K562 treated with DMSO at 1 percent for 48 hours (cell line): ENCODE measurements around the gene AQP7. TPM values are rescaled to one million over a fixed set of nuclear protein-coding genes. Genes with fewer than 3 reads are reported as not detected.

ENCODE experiments used
- total RNA-seq: library from RNA; unstranded; fragments of 300-600 nt; gene quantifications from 2 replicates; pipeline ENCODE4 v1.2.3, GENCODE V29; 2022; ENCODE audit warnings: low replicate concordance; ENCODE audit errors: extremely low read depth

AQP7 gene
- not detected in 2 replicates for total RNA-seq

DNA sequence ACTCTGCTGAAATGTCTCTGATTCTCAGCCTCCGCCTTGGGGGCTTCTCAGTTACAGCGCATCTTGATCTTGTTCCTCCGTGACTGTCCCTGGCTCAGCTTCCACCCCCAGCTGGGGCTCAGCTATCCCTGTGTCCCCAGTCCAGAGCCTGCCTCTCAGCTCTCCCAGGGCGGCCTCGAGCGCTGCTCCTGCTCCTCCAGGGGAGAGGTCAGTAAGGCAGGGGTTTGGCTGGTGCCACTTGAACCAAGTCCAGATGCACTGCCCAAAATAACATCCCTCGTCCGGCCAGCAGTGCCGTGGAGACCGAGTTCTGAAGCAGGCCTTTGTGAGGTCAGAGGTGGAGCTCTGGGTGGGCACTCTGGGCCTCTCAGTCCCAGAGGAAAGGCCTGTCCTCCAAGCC lies at the start of gene AQP7:
Gene AQP7 (minus strand): TSS at position 198 of the 400 bp plus-strand sequence. CDS start 1,306 bp downstream, outside the sequence.

DNA sequence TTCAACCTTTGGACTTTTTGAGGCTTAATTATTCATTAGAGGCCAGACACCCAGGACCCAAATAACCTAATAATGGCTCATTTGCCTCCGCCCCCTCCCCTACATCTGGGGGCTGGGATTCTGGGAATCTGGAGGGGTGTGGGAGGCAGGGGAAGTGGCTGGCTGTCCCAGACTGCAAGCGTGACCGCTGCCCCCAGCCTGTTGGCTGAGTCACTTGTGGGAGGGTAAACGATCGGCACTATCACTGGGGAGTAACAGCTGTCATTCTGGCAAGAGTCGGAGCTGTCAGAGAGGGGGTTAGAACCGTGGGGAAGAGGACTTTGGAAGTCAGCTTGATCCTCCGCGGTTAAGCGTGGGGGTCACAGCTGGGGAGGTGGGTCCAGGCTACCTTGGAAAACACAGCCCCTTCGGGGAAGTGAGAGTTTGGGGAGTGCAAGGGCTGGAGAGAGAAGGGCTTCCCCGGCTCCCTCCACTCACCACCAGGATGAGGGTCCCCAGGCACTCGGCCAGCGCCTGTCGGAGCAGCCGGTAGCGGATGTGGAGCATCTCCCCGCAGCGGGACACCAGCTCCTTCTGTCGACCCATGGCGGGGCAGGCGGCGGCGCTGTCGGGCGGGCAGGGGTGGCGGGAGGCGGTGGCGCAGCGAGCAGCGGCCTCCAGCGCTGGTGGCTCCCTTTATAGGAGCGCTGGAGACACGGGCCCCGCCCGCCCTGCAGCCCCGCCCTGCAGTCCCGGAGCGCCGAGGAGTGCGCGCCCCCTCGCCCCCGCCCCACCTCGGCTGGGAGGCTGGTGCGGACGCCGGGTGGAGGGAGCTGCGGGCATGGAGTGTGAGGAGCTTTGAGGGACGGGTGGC lies 44.8 kb upstream of the AQP7 start, which contains the start of gene AQP3:
Gene AQP3 (minus strand): TSS at position 648 of the 853 bp plus-strand sequence. CDS start 63 bp downstream, at position 585.

Other genes with a start within 250 kb of the AQP7 start
- 85.8 TPM in 1 of 2 replicates, not detected in the other for gene B4GALT1, start 235.2 kb downstream of the AQP7 start, total RNA-seq
- not detected in 2 replicates for gene SPINK4, start 162.4 kb downstream of the AQP7 start, total RNA-seq
- gene BAG1, start 137.9 kb downstream of the AQP7 start, total RNA-seq, result not detected in 2 replicates
- gene CHMP5, start 137.5 kb downstream of the AQP7 start, total RNA-seq, result not detected in 2 replicates
- not detected in 2 replicates for gene NFX1, start 112.1 kb downstream of the AQP7 start, total RNA-seq
- not detected in 2 replicates for gene AQP3, start 45.0 kb upstream of the AQP7 start, total RNA-seq
- not detected in 2 replicates for gene NOL6, start 71.4 kb upstream of the AQP7 start, total RNA-seq
- gene ANKRD18B, start 121.7 kb upstream of the AQP7 start, total RNA-seq, result not detected in 2 replicates